Frontal cortex (tissue), 4 donors: Measurements from ENCODE around the gene SVEP1. TPM values are rescaled to one million over a fixed set of nuclear protein-coding genes. Genes with fewer than 3 reads are reported as not detected.
"Not testable (repeated sequence)": the region's sequence is repeated elsewhere in the genome, so short reads cannot be mapped to it uniquely, and the experiment has no call there.

Experiments
- DNase-seq, 2 donors: peaks; one replicate each; pipeline ENCODE4 v3.0.0; 2012; ENCODE audit warnings: low spot score in 2 of 2
- FAIRE-seq: peaks from 2 replicates; lab custom pipeline; 2012; peaks lifted over from hg19 to GRCh38; lab: Jason Lieb, UNC
- total RNA-seq: library from RNA; depleted of rRNA; stranded (reverse); fragments of >200 nt; gene quantifications from one replicate; pipeline ENCODE4 v1.2.3, GENCODE V29; 2014
- donor health status: control.
- donor health status: control.
- donor health status: control.

The SVEP1 gene
- total RNA-seq, 1 donor from 2014 or later = 8.6 TPM

- FAIRE-seq (no peak), DNase-seq (no peak)
Measured at GRCh38 chr9:110455860-110456259, 123.7 kb downstream of the SVEP1 start.

GRCh38 chr9:110452227-110452801 lies 127.2 kb downstream of the SVEP1 start:
- peak; percentile 78 for FAIRE-seq
- DNase-seq = no peak

- DNase-seq = no peak
- no peak for FAIRE-seq
Measured at GRCh38 chr9:110451726-110452125, 127.8 kb downstream of the SVEP1 start.

- DNase-seq = no peak
- FAIRE-seq = no peak
Measured at GRCh38 chr9:110447476-110447875, 132.1 kb downstream of the SVEP1 start.

- FAIRE-seq (no peak), DNase-seq (no peak)
Measured at GRCh38 chr9:110446171-110446570, 133.4 kb downstream of the SVEP1 start.

- DNase-seq (no peak), FAIRE-seq (no peak)
Measured at GRCh38 chr9:110444911-110445310, 134.6 kb downstream of the SVEP1 start.

- no peak for FAIRE-seq
- DNase-seq = no peak
Measured at GRCh38 chr9:110443866-110444220, 135.7 kb downstream of the SVEP1 start.

- FAIRE-seq (no peak), DNase-seq (no peak)
Measured at GRCh38 chr9:110443146-110443865, 136.2 kb downstream of the SVEP1 start.

GRCh38 chr9:110440796-110441195 lies 138.7 kb downstream of the SVEP1 start:
- FAIRE-seq = no peak
- no peak for DNase-seq

GRCh38 chr9:110440172-110440571 lies 139.4 kb downstream of the SVEP1 start:
- FAIRE-seq (no peak), DNase-seq (no peak)

GRCh38 chr9:110432253-110432652 lies 147.3 kb downstream of the SVEP1 start:
- DNase-seq (no peak), FAIRE-seq (no peak)

GRCh38 chr9:110429453-110429852 lies 150.1 kb downstream of the SVEP1 start:
- DNase-seq (no peak), FAIRE-seq (no peak)

GRCh38 chr9:110427497-110428104 lies 151.9 kb downstream of the SVEP1 start:
- no peak for FAIRE-seq
- DNase-seq = no peak

GRCh38 chr9:110426052-110426709 lies 153.4 kb downstream of the SVEP1 start:
- DNase-seq (no peak), FAIRE-seq (no peak)

GRCh38 chr9:110414471-110414870 lies 165.1 kb downstream of the SVEP1 start:
- FAIRE-seq (no peak), DNase-seq (no peak)

- FAIRE-seq (no peak), DNase-seq (no peak)
Measured at GRCh38 chr9:110410961-110411360, 168.6 kb downstream of the SVEP1 start.

GRCh38 chr9:110408598-110408997 lies 170.9 kb downstream of the SVEP1 start:
- FAIRE-seq (no peak), DNase-seq (no peak)

GRCh38 chr9:110405858-110406443 lies 173.6 kb downstream of the SVEP1 start:
- FAIRE-seq = no peak
- no peak for DNase-seq

- no peak for DNase-seq
- no peak for FAIRE-seq
Measured at GRCh38 chr9:110404473-110404872, 175.1 kb downstream of the SVEP1 start.

GRCh38 chr9:110399983-110400382 lies 179.6 kb downstream of the SVEP1 start:
- DNase-seq = no peak
- FAIRE-seq = no peak

- FAIRE-seq, DNase-seq: not testable (repeated sequence)
Measured at GRCh38 chr9:110398992-110399391, 180.5 kb downstream of the SVEP1 start.
